A549 (cell line): ENCODE results near the gene C5orf63. TPM values are rescaled to one million over a fixed set of nuclear protein-coding genes. Genes with fewer than 3 reads are reported as not detected.
A peak's percentile ranks its signal among the peaks of the same experiment; 100 is the strongest.

Experiments
- ATAC-seq, 2 experiments: fragments of 200-7000 bp in 1 of 2; fragments of >200 bp in 1 of 2; cut with Nextera tagmentation in 1 of 2; cut with Tn5 transposase in 1 of 2; 3 replicates each; pipeline versions ENCODE4 v1.8.0 to v1.9.1; 2018 to 2020; ENCODE audit warnings: mild to moderate bottlenecking in 1 of 2, moderate library complexity in 1 of 2
- CTCF ChIA-PET: fragments of 300-600 bp; sonication (Branson Sonifier 250); formaldehyde crosslinking; extraction: SDS; loops from one replicate; lab custom pipeline; 2021; ENCODE audit warnings: antibody characterized with exemption, inconsistent platforms; lab: Yijun Ruan, JAX
- POLR2A ChIA-PET: fragments of 350-600 bp; formaldehyde crosslinking; extraction: SDS; loops from one replicate; lab custom pipeline; 2021; ENCODE audit warnings: antibody characterized with exemption, inconsistent platforms; lab: Yijun Ruan, JAX
- DNase-seq, 2 experiments: peaks; one replicate each; pipeline versions ENCODE4 v3.0.0 to v3.0.0-alpha.2; 2011 to 2016; ENCODE audit warnings: low read depth in 1 of 2, low spot score in 1 of 2
- FAIRE-seq: peaks from 2 replicates; lab custom pipeline; 2011; peaks lifted over from hg19 to GRCh38; lab: Jason Lieb, UNC
- H3K27ac ChIP-seq, 2 experiments: fragments of >200 bp; sonication (Bioruptor Twin); formaldehyde crosslinking; 3 replicates each; pipeline ENCODE4 v1.5.1; 2016 to 2017
- H3K4me1 ChIP-seq: fragments of >200 bp; sonication (Bioruptor Twin); formaldehyde crosslinking; 3 replicates; pipeline ENCODE4 v1.6.1; 2016
- H3K4me2 ChIP-seq: fragments of >200 bp; sonication (Bioruptor Twin); formaldehyde crosslinking; 3 replicates; pipeline ENCODE4 v1.6.1; 2016
- H3K4me3 ChIP-seq: fragments of >200 bp; sonication (Bioruptor Twin); formaldehyde crosslinking; 3 replicates; pipeline ENCODE4 v1.5.1; 2016
- H3K9me3 ChIP-seq: fragments of >200 bp; sonication (Bioruptor Twin); formaldehyde crosslinking; 3 replicates; pipeline ENCODE4 v1.6.1; 2016
- CHD4 ChIP-seq: fragments of 200-600 bp; sonication (generic); IDR thresholded peaks from 2 replicates; pipeline ENCODE4 v1.6.1; 2016; ENCODE audit warnings: antibody characterized with exemption, mild to moderate bottlenecking, borderline replicate concordance
- CTCF ChIP-seq: fragments of >200 bp; sonication (Bioruptor Twin); formaldehyde crosslinking; IDR thresholded peaks from 3 replicates; pipeline ENCODE4 v1.5.1; 2016
- E2F6 ChIP-seq: IDR thresholded peaks from 2 replicates; pipeline ENCODE4 v1.6.1; 2012; ENCODE audit warnings: low read depth, borderline replicate concordance
- EHF ChIP-seq: fragments of 250-450 bp; sonication (Bioruptor Pico); IDR thresholded peaks from 2 replicates; pipeline ENCODE4 v1.5.0; 2020; ENCODE audit warnings: mild to moderate bottlenecking
- ELK1 ChIP-seq: fragments of 150-350 bp; IDR thresholded peaks from 2 replicates; pipeline ENCODE4 v1.6.1; 2014; ENCODE audit warnings: low read depth, mild to moderate bottlenecking, low read length
- EP300 ChIP-seq, 2 experiments: fragments of >200 bp; sonication (Bioruptor Twin); formaldehyde crosslinking; IDR thresholded peaks; 2 replicates in 1 of 2; 3 replicates in 1 of 2; pipeline ENCODE4 v1.6.1; 2016 to 2017
- FOSB ChIP-seq: fragments of 250-450 bp; sonication (Bioruptor Pico); IDR thresholded peaks from 2 replicates; pipeline ENCODE4 v1.5.0; 2020; ENCODE audit warnings: mild to moderate bottlenecking, moderate library complexity
- GATA3 ChIP-seq: IDR thresholded peaks from 2 replicates; pipeline ENCODE4 v1.6.1; 2012; ENCODE audit warnings: borderline replicate concordance
- HES2 ChIP-seq: fragments of >200 bp; sonication (Bioruptor Twin); formaldehyde crosslinking; IDR thresholded peaks from 2 replicates; pipeline ENCODE4 v1.6.1; 2016
- HEYL ChIP-seq: fragments of 250-450 bp; sonication (Bioruptor Pico); IDR thresholded peaks from 2 replicates; pipeline ENCODE4 v1.8.0; 2021; ENCODE audit warnings: mild to moderate bottlenecking, moderate library complexity
- HMGXB4 ChIP-seq: fragments of 250-450 bp; sonication (Bioruptor Pico); IDR thresholded peaks from 2 replicates; pipeline ENCODE4 v1.5.0; 2021; ENCODE audit warnings: mild to moderate bottlenecking, moderate library complexity, borderline replicate concordance
- HOXA7 ChIP-seq: fragments of 250-450 bp; sonication (Bioruptor Pico); IDR thresholded peaks from 2 replicates; pipeline ENCODE4 v1.5.0; 2020; ENCODE audit warnings: mild to moderate bottlenecking, moderate library complexity
- JUN ChIP-seq, 2 experiments: fragments of >200 bp; sonication (Bioruptor Twin); formaldehyde crosslinking; IDR thresholded peaks; 2 replicates in 1 of 2; 3 replicates in 1 of 2; pipeline ENCODE4 v1.6.1; 2016 to 2017
- KDM1A ChIP-seq: fragments of 200-600 bp; sonication (generic); IDR thresholded peaks from 2 replicates; pipeline ENCODE4 v1.6.1; 2016; ENCODE audit warnings: low read depth, mild to moderate bottlenecking
- MAFK ChIP-seq: fragments of 450-650 bp; IDR thresholded peaks from 2 replicates; pipeline ENCODE4 v1.6.1; 2014; ENCODE audit not compliant: partially characterized antibody
- MAX ChIP-seq: IDR thresholded peaks from 2 replicates; pipeline ENCODE4 v1.6.1; 2012
- MAZ ChIP-seq: fragments of 150-350 bp; IDR thresholded peaks from 2 replicates; pipeline ENCODE4 v1.6.1; 2014; ENCODE audit warnings: antibody characterized with exemption, low read depth, low read length, borderline replicate concordance
- NR3C1 ChIP-seq: fragments of >200 bp; sonication (Bioruptor Twin); formaldehyde crosslinking; IDR thresholded peaks from 3 replicates; pipeline ENCODE4 v1.6.1; 2017
- PBX3 ChIP-seq: IDR thresholded peaks from 2 replicates; pipeline ENCODE4 v1.6.1; 2012
- POLR2A ChIP-seq: IDR thresholded peaks from 2 replicates; pipeline ENCODE4 v1.6.1; 2012; ENCODE audit warnings: mild to moderate bottlenecking, low read length
- RFX5 ChIP-seq: fragments of 450-650 bp; IDR thresholded peaks from 2 replicates; pipeline ENCODE4 v1.7.1; 2014; ENCODE audit warnings: antibody characterized with exemption, mild to moderate bottlenecking, moderate library complexity
- RNF2 ChIP-seq: fragments of 200-600 bp; sonication (generic); IDR thresholded peaks from 2 replicates; pipeline ENCODE4 v1.6.1; 2016; ENCODE audit warnings: low read depth, mild to moderate bottlenecking, antibody characterized with exemption, moderate library complexity, borderline replicate concordance
- SMC3 ChIP-seq: fragments of >200 bp; sonication (Bioruptor Twin); formaldehyde crosslinking; IDR thresholded peaks from 3 replicates; pipeline ENCODE4 v1.6.1; 2018; ENCODE audit warnings: inconsistent platforms
- SREBF2 ChIP-seq: fragments of 450-650 bp; IDR thresholded peaks from 2 replicates; pipeline ENCODE4 v1.6.1; 2014; ENCODE audit warnings: mild to moderate bottlenecking, moderate library complexity
- TP53 ChIP-seq: fragments of 250-450 bp; sonication (Bioruptor Pico); IDR thresholded peaks from 2 replicates; pipeline ENCODE4 v1.5.0; 2021; ENCODE audit warnings: mild to moderate bottlenecking, moderate library complexity
- ZC3H11A ChIP-seq: fragments of 450-650 bp; IDR thresholded peaks from 2 replicates; pipeline ENCODE4 v1.6.1; 2014; ENCODE audit warnings: antibody characterized with exemption, mild to moderate bottlenecking
- ZFP36 ChIP-seq: fragments of 450-650 bp; IDR thresholded peaks from 2 replicates; pipeline ENCODE4 v1.6.1; 2014; ENCODE audit warnings: borderline replicate concordance; ENCODE audit not compliant: partially characterized antibody
- WGBS: methylation state at CpG from one replicate; pipeline ENCODE4 v1.1.6; 2017; ENCODE audit errors: missing lambda C conversion rate; 5-methylcytosine and 5-hydroxymethylcytosine counted together
- polyA plus RNA-seq, 4 experiments: library from polyadenylated mRNA; depleted of rRNA in 3 of 4; stranded (reverse); fragments of >200 nt; fragmentation: RNase III in 1 of 4; extraction: RNeasy Plus Mini Kit Qiagen cat#74134 plus additional on column Dnase treatment in 1 of 4; gene quantifications; 2 replicates in 3 of 4; 3 replicates in 1 of 4; pipeline ENCODE4 v1.2.3, GENCODE V29; 2011 to 2017

C5orf63 gene
- polyA plus RNA-seq, 2 of the 4 experiments (the other 2 are of a cell fraction): 4.1 to 10.9 TPM

DNA sequence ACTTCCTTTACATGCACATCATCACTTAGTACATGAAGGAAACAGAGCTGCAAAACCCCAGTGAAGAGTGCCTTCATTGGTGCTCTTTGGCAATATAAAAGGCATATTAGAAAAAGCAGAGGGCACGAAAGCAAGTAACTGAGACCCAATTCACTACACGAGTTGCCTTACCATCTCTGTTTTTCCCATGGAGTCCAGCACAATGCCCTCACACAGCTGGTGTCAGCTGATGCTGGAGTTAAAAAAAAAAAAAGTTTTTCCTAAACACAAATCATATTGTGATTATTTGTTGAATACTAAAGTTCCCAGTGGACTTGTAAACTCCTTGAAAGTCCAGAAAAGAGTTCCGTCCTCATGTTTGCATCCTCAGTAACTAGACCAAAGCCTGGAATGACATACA, 68.6 kb downstream of the C5orf63 start:
- ATAC-seq: no peak
- no peak for DNase-seq
- WGBS: 68% methylated on average over 3 of the region's 3 CpGs
- H3K27ac ChIP-seq: no peak overlapping the region
- FAIRE-seq: no peak
- H3K4me1 ChIP-seq: no peaks in the 10 kb centered on the region
- no peak overlapping the region for H3K4me2 ChIP-seq
- TF ChIP-seq KDM1A (no peak), E2F6 (no peak), ELK1 (no peak), HOXA7 (CRISPR knock-in tag) (no peak), EP300 (IDR thresholded peaks at IDR 0.05) (no peak), POLR2A (no peak), MAFK (no peak), NR3C1 (no peak), TP53 (CRISPR knock-in tag) (no peak), EHF (no peak), SMC3 (no peak), RFX5 (no peak), SREBF2 (no peak), GATA3 (no peak), MAX (no peak), ZFP36 (no peak), CHD4 (no peak)
- ChIA-PET CTCF (no interaction called here), POLR2A (no interaction called here)
- H3K9me3 ChIP-seq: no peaks in the 10 kb centered on the region
- H3K4me3 ChIP-seq: no peak overlapping the region

- H3K4me3 ChIP-seq: no peak overlapping the region
- no peak for FAIRE-seq
- TF ChIP-seq FOSB: no peak
- TF ChIP-seq NR3C1: no peak
- TF ChIP-seq JUN (IDR thresholded peaks at IDR 0.05): no peak
- no peak for TF ChIP-seq E2F6
- CTCF ChIA-PET: interaction anchor here (1.3 kb wide), 1 partner anchor 36 kb away, joined by 3 read pairs; no protein-coding TSS in a partner anchor
- DNase-seq: no peak
- no peak overlapping the region for H3K4me2 ChIP-seq
- no peaks in the 10 kb centered on the region for H3K4me1 ChIP-seq
- POLR2A ChIA-PET: no interaction called here
- WGBS: 57% methylated on average over 7 of the region's 7 CpGs
- no peak overlapping the region for H3K27ac ChIP-seq
- H3K9me3 ChIP-seq: no peaks in the 10 kb centered on the region
- ATAC-seq: no peak
Observed at GRCh38 chr5:127003798-127004495, 69.4 kb downstream of the C5orf63 start.

DNA sequence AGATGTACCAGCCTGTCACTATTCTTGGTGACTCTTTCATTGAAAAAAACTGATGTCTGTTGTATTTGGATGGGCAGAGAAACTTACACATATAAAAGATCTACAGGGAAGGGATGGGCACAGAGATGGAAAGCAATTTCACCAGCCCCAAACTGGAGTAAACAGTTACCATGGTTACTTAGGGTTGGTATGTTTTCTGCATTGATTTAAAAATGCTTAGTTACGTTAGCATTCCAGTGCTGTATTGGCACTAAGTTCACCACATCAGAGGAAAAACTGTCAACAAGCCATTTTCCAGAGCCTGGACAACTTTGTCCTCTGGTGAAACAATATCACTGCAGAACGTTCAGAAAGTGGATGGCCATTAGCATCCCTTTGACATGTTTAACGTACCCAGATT, 70.9 kb downstream of the C5orf63 start:
- Histone ChIP-seq H3K4me1 (no peaks in the 10 kb centered on the region), H3K4me2 (no peak overlapping the region), H3K4me3 (no peak overlapping the region), H3K27ac (no peak overlapping the region), H3K9me3 (no peaks in the 10 kb centered on the region)
- no peak for TF ChIP-seq CTCF
- no peak for TF ChIP-seq HEYL (CRISPR knock-in tag)
- no peak for TF ChIP-seq ZC3H11A
- TF ChIP-seq JUN (IDR thresholded peaks at IDR 0.05): no peak
- TF ChIP-seq MAZ: no peak
- no peak for TF ChIP-seq HMGXB4
- no peak for TF ChIP-seq SMC3
- TF ChIP-seq RNF2: no peak
- no peak for TF ChIP-seq PBX3
- TF ChIP-seq HES2: no peak
- TF ChIP-seq CHD4: no peak
- CTCF ChIA-PET: no interaction called here
- WGBS: 51% methylated on average over 3 of the region's 3 CpGs
- DNase-seq (peak in 1 of 2 experiments; percentile 3), FAIRE-seq (no peak), ATAC-seq (no peak)
- POLR2A ChIA-PET: no interaction called here
